Sigmoid colon (tissue), 4 donors: ENCODE results near the gene ADAM33.

Source experiments
- EP300 ChIP-seq, 4 donors: sonication (generic); formaldehyde crosslinking; IDR thresholded peaks; one replicate each; pipeline ENCODE4 v1.6.1; 2017; ENCODE audit warnings: antibody characterized with exemption in 4 of 4
- POLR2A ChIP-seq, 2 donors: fragments of 450-650 bp; IDR thresholded peaks; one replicate each; pipeline ENCODE4 v1.6.1; 2016; ENCODE audit warnings: antibody characterized with exemption in 2 of 2, mild to moderate bottlenecking in 2 of 2, moderate library complexity in 2 of 2
- TF ChIP-seq, protein P1 (sequence below), 4 experiments: fragments of 450-650 bp in 3 of 4; fragments of 200-600 bp in 1 of 4; IDR thresholded peaks; one replicate each; pipeline ENCODE4 v1.5.1; 2016 to 2019; ENCODE audit warnings: antibody characterized with exemption in 4 of 4, mild to moderate bottlenecking in 3 of 4, moderate library complexity in 2 of 4

DNA sequence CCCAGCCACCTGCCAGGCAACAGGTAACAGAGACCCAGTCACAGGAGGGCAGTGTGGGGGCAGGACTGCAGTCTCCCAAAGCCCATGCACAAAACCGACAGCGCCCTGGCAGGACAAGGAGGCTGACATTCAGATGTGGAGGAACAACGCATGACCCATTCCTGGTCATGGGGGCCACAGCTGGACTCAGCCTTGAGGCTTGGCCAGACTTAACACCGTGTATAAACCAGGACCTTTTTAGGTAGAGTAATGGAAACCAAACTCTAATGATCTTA, 26.7 kb downstream of the ADAM33 start:
- TF ChIP-seq POLR2A (IDR thresholded peaks at IDR 0.05) (no peak), EP300 (IDR thresholded peaks at IDR 0.05) (no peak)
- TF ChIP-seq, protein P1, sequence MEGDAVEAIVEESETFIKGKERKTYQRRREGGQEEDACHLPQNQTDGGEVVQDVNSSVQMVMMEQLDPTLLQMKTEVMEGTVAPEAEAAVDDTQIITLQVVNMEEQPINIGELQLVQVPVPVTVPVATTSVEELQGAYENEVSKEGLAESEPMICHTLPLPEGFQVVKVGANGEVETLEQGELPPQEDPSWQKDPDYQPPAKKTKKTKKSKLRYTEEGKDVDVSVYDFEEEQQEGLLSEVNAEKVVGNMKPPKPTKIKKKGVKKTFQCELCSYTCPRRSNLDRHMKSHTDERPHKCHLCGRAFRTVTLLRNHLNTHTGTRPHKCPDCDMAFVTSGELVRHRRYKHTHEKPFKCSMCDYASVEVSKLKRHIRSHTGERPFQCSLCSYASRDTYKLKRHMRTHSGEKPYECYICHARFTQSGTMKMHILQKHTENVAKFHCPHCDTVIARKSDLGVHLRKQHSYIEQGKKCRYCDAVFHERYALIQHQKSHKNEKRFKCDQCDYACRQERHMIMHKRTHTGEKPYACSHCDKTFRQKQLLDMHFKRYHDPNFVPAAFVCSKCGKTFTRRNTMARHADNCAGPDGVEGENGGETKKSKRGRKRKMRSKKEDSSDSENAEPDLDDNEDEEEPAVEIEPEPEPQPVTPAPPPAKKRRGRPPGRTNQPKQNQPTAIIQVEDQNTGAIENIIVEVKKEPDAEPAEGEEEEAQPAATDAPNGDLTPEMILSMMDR (IDR thresholded peaks at IDR 0.05), result no peak
